Activated CD4-positive, alpha-beta T cell treated with anti-CD3 and anti-CD28 coated beads for 4 hours (primary cell): ENCODE data around the gene SLC8A1.

ENCODE experiments used
- DNase-seq, 2 donors: peaks; one replicate each; pipeline ENCODE4 v3.0.0-alpha.2; 2020

Gene SLC8A1

DNA sequence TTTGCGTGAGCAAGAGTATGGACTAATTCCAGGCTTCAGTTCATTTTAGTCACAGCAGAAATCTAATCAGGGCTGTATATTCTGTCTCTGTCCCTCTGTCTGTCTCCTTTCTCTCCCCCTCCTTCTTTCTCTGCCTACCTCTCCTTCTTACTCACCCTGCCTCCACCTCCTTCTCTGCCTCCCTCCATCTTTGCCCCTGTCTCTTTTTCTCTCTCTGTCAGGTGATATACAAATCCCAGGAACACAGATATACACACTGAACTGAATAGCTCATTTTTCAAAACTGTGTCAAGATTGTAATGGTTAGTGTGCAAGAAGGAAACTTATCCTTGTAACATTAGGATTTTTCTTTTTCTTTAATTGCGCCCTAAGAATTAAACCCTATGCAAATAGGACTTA is 32.5 kb downstream of the SLC8A1 start:
- DNase-seq, result no peak

DNA sequence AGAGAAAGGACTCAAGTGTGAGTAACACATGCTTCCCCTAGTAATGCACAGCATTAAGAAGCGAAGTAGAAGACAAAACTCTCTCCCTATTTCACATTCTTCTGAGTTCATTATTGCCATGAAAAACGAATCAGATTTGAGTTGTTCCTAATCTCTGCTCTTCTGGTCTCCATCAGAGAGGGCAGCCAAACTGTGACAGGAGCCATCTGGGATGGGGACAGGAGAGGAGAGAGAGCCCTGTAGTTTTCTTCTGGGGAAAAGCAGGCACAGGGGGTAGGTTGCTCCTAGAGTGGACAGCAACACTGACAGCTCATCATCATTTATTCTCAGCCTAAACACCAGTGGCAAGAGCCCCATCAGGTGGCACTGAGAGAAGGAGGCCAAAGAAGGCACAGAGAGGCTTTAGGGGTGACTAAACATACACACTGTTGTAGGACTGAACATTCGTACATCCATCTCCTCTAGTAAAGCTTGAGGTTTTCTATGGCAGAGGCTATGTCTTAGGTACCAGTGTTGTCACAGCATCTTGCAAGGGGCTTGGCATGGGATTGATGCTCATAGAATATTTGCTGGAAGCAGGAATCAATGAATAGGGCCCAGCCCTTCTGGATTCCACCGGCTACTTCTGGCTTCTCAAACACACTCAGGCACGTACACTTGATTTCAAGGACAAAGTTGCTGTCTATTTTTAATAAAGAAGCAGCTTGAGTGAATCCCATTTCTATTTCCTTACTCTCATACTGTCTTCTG is 33.1 kb downstream of the SLC8A1 start:
- DNase-seq, result no peak

DNA sequence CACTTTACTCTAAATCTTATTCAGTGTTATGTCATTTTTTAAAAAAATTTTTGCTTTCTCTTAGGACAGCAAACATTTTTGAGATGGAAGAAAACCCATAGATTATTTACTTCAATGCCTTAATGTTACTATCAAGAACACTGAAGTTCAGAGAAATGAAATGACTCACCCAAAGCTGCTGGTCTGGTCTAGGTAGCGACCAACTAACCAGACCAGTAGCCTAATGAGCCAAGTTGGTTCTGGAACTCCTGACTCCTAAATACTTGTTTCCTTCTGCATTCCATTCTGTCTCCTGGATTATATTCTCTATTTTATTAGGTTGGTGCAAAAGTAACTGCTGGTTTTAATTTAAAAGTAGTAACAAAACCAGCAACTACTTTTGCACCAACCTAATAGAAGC is 35.4 kb downstream of the SLC8A1 start:
- DNase-seq, result no peak

DNA sequence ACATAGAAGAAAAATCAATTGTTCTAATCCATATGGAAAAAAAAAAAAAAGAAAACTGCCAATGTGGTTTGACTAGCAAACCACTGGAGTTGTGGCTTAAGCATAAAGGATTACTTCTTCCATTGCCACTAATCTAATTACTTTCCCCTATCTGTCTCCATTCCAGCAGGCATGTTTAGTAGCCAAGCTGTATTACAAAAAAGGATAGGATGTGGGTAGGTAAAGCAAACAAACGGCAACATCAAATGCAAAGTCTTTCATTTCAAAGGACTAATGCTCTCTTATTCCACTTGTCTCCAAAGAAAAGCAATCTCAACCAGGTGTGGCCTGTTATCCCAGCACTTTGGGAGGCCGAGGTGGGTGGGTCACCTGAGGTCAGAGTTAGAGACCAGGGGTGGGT is 36.5 kb downstream of the SLC8A1 start:
- DNase-seq, result no peak

DNA sequence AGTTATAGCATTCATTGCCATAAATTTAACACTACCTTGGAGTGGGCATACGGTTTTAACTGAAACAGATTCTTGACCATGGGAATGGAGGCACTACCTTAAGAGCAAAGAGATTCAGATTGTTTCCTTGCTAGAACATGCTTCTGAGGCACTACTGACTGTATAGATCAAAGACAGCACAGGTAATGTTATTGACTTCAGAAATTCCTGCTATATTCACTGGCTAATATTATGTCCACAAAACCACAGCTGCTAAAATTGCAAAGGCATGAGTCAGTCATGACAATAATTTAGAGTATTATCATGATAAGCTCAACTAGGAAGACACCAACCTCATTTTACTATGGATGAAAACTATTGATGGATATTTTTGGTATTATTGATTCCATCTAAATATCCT is 39.4 kb downstream of the SLC8A1 start:
- no peak for DNase-seq

DNA sequence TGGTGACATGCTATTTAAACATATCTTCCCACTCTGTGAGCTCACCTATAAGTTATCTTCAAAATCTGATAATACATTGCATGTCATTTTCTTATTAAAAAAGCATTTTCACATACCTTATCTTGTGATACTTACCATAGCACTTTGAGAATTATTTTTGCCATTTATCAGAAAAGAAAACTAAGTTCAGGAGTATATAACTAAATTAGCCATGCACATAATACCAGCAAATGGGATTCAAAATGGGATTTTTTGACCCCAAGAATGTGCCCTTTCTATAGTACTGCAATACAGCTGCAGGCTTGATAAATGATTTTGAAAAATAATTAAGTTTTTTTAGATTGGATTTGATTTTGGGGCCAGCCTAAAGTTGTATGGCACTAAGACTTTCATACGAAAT is 41.2 kb downstream of the SLC8A1 start:
- no peak for DNase-seq

DNA sequence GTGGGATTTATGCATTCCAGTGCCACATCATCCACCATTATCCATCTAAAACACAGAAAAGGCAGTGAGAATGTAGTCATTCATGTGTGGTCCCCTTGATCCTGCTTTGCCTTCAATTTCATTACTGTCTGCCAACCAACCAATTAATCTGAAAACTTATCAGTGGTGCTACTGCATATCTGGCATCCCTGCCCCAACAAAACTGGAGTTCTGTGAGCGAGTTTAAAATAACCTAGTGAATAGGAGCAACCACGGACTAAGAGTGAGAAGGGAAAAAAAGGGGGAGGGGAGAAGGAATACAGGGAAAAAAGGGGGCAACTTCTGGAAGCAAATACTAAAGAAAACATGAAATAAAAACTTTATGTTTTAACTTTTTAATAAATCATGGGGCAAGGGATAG is 42.2 kb downstream of the SLC8A1 start:
- DNase-seq, result no peak

DNA sequence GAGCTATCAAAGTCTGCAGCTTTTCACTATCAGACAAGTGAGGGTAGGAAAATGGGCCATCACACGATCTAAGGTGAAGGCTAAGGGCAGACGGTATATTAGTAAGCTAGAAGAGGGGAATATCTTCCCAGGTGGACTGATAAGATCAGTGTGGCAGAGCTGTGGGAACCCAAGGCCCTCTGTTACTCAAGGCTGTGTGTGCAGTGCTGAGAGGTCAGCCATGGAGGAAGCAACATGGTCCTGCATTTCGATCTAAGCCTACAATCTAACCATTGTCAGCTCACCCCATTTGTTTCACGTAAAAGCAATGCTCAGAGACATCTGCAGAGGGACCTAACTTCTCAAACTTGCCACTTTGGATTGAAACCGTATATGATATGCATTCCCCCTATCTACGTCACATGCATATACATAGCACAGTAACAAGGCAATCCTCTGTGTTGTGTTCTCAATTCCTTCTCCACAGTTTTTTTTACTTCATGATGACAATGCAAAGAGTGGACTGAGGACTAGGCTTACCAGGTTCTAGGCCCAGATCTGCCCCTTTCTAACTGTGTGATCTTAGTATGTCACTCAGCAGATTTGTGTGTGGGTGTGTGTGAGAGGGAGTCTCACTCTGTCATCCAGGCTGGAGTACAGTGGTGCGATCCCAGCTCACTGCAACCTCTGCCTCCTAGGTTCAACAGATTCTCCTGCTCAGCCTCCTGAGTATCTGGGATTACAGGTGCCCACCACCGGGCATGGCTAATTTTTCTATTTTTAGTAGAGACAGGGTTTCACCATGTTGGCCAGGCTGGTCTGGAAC is 45.2 kb downstream of the SLC8A1 start:
- no peak for DNase-seq

DNA sequence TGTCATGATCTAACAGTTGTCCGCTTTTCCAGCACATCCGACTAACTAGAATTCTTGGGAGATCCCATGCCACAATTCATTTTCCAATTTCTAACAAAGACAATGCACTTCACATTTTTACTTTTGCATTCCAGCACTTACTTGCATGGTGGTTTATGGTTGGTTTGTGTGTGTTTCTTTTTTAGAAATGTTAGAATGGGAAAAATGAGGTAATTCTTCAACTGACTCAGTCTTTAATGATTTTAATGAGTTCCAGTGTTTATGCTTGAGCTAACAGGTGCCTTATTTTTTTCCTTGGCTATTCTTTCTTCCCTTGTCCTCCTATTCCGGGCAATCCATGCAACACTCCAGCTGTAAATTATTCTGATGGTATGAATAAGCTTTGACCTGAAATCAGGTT is 46.4 kb downstream of the SLC8A1 start:
- no peak for DNase-seq

DNA sequence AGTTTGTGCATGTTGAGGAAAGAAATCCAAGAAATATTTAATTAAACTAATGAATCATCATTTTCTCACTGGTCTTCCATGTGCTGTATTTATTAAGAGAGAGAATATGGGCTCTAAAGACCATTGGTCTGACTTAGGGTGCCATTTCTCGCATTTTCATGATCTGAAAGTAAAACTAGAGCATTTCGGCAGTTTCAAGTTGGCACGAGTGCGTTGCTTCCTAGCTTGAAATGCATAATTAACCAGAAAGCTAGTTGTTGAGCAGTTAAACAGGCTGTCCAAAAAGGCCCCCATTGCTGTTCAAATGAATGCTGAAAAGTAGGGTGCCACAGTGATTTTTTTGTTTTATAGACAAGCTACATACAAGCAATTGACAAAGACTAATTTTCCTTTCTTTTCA is 47.4 kb downstream of the SLC8A1 start:
- no peak for DNase-seq

DNA sequence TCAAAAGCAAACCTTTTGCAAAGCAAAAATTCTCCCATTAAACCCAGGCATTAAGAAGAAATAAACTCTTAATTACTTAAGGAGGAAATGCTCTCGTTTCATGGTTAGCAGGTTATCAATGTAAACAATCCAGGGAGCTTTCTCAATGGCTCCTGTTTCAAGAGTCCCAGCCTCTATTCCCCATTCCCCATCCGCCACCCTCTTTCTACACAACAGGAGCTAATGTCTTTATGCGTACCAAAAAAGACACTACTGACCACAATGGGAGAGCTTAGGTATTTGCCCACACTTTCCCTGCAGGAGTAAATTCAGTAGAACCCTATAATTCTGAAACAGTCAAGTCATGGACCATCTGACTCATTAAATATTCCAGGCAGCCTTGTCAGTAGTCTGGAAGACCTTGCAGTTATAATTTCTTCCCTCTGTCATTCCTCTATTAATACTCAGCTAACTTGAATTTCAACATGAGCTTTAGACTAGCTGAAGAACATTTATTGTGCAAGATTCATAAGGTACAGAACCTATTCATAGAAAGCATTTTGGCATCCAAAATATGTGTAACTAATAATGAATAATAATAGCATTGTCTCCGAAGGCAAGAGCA is 48.6 kb downstream of the SLC8A1 start:
- DNase-seq, result no peak

DNA sequence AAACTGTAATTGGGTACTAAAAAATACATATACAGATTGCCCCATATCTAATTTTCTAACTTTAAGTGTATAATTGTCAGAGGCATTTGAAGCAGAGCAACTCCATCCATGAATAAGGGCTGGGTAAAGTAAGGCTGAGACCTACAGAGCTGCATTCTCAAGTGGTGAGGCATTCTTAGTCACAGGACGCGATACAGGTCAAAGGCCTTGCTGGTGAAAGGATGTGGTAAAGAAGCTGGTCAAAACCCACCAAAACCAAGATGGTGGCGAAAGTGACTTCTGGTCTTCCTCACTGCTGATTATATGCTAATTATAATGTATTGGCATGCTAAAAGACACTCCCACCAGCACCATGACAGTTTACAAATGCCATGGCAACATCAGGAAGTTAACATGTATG is 50.0 kb downstream of the SLC8A1 start:
- DNase-seq, result no peak

DNA sequence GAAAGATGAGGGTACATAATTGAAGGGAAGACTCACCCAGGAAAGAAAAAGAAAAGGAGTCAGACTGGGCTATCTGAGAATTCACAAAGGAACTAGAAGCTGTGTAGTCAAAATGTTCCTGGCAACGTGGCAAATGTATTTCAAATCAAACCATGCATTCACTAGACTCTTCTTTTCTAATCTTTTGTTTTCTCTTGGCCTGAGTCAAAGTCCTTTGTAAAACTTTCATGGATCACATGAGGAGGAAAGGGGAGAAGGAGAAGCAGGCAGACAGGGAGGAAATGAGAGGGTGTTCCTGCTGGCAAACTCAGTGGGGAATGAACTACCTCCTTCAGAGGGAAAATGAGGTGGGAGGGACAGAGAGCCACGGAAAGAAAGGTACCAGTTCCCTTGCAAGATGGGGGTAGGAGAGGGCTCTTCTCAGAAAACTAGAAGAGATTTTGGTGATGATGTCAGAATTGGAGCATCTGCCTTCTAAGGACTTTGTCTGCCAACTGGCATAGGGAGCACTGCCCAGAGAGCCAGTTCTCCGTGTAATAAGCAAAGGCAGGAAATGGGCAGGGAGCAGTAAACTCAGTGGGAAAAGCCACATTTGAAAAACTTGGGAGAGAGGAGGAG is 51.4 kb downstream of the SLC8A1 start:
- no peak for DNase-seq

DNA sequence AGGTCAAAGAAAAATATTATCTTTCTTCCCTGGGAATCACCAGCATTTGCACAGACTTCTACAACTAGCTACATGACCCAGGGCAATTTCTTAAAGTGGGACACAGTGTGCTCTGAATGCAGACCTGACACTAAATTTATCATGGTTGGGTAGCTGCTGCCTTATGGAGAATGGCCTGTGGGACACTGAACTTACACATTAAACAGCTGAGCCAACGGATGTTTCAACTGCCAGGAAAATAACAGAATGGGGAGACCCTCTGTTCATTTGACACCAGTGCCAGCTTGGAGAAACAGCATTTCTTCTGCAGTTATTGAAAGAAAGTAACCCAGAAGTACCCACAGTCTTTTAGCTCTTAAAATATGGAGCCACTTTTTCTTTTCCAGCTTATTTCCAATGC is 54.1 kb downstream of the SLC8A1 start:
- DNase-seq, result no peak

DNA sequence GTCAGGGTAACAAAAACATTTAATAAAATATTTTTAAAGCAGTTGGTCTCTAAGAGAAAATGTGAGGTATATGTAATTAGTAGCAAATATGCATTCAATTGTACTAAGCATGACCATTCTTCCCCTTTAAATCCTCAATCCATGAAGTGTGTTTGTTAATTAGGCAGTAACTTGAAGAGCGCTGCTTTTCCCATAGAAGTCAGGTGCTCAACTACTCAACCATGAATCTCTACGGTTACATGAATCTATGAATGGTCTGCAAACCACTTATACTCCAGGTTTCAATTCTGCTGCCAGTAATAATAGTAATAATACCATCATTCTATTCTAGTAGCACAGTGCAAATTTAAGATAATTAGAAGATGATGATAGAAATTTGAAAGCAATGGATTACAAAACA is 55.8 kb downstream of the SLC8A1 start:
- DNase-seq, result no peak

DNA sequence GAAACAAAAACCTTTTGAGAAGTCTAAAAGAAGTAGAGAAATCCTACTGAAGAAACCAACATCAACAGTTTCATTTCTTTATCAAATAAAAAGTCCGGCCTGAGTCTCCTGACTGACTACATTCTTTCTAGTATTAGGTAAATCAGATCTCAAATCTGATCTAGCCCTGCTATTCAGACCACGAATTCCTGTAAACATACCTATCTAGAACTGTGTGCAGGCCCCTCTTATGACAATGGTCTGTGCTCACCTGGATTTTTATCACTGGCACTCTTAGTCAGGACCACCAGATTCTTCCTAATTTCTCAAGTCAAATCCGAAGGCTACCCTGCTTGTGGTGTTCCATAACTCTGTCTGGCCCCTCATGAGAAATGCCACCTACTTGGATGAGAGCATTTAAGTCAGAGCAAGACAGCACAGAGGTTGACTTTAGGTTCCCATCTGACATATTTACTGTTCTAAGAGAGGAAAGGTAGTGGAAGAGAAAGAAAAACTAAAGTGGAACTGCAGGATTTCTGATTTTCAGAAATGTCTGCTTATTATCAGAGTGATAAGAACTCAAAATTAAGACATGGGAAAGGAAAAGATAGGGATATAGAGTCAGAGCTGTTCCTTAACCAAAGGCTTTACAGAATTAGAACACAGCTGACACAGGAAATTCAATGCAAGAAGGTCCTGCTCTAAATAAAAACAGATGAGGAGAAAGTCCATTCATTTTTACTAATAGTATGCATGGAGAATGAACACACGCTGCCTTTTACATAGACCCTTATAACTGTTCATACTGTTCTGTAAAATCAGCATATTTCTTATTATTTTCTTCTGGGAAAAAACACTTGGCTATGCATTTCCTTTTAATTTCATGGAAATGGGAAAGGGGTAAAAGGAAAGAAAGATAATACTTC is 56.5 kb downstream of the SLC8A1 start:
- no peak for DNase-seq

DNA sequence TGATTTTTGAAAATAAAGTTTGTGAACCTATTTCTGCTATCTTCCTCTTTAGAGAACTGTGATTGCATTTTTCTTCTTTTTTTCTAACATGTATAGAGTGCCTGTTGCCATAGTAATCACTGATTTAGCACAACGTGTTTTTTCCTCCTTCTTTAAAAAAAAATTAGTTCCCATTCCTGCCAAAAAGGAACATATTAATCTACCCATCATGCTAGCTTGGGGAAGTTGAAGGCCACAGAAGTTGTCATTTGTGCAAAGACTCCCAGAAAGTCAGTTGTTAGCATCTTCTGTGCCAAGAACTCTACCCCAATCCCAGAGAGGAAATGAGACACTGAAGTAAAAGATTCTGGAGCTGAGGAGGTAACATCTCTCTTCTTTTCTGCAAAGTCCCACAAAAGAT is 57.3 kb downstream of the SLC8A1 start:
- DNase-seq, result no peak

DNA sequence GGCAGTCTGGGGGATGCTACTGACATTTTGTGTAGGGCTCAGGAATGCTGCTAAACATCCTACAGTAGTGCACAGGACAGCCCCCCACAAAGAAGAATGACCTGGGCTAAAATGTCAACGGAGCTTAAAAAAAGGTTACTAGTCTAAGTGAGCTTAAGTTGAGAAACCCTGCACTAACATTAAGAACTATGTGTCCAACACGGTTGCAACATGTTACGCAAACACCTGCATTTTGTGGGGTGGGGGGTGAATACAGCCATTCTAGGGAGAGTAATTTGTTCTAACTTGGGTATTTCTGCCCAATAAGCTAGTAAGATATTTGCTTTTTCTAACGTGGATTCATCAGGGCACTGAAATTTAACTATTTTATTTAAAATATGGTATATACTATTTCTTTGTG is 57.9 kb downstream of the SLC8A1 start:
- DNase-seq, result no peak

DNA sequence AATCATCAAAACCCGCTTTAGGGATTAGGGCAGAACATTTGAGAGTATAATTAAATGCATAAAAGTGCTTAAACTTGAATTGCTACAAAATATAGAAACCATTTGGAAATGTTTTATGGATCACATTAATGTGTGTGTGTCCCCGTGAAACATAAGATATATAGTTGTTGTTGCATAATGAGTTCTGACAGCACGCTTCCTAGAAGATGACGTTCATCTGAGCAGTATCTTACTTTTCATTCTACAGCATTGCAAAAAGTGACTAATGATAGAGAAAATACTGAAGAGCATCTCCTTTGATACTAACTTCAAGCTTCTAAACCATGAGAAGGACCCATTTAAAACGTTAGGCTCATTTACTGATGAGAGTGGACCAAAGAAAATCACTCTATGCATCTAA is 63.7 kb downstream of the SLC8A1 start:
- DNase-seq, result no peak

DNA sequence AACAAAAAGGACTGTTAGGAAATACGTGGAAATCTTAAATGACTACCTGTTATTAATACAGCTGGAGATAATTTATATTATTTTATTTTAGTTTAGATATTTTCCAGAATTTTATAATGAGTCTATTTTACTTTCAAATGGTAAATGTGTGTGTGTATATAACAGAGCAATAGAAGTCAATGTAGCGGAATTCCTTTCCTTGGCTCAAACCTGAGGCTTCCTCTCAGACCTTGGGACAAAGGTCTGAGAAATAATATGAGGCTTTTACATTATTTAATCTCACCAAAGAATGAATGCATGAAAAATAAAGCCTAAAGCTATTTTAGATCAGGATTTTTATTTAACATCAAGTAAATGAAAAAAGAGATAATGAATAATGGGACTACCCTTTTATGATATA is 65.7 kb downstream of the SLC8A1 start:
- no peak for DNase-seq

DNA sequence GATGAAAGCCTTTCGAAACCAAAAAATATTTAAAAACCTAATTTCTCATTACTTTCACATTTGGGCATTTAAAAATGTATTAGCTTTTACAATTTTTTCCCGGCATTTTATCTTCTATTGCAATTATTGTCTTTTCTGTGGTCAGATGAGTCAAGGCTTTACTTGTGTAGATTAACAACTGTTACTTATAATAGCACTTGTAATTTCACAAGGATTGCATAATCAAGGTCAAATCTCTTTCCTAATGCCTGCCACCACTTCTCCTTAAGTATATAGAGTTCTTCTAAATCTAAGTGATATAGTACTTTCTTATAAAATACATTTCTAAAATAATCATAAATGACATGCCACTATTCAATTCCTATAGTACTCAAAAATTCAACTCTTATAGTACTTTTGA is 67.2 kb downstream of the SLC8A1 start:
- DNase-seq, result no peak

DNA sequence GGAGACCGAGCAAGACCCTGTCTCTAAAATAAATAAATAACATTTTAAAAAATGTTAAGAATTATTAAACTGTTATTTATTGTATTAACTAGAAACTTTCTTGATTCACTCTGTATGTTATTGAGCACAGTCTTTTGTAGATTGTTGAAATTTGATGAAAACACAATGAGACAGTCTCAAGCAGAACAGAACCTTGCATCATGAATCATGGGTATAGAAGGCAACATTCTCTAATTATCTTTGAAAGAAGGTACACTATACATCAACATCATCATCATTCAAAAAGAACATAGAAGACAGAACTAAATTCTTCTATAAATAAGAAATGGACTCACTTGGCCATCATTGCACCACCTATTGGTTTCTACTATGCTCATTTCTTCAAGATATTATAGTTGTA is 67.7 kb downstream of the SLC8A1 start:
- no peak for DNase-seq

DNA sequence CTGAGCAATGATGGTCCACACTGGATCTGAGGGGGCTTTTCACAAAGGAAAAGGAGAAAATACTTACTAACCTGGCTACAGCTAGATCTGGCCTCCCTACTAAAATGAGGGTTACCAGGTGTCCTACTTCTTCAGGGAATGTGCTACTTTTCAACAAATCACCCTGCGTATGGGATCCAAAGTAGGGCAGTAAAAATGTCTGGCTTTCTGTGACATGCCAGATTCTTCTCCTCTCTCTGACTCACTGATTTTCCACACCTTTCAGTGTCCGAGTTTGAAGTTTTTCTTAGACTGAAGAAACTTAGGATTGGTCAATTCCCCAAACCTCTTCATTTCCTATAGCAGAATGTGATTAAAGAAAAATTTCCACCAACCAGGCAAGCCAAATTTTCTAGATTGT is 71.2 kb downstream of the SLC8A1 start:
- DNase-seq, result no peak
